ENCODE measurements around the gene ACOT13. TPM values are rescaled to one million over a fixed set of nuclear protein-coding genes. Genes with fewer than 3 reads are reported as not detected.
"Not testable (repeated sequence)": the region's sequence is repeated elsewhere in the genome, so short reads cannot be mapped to it uniquely, and the experiment has no call there.

ACOT13 gene
- polyA plus RNA-seq, 4 donors, result 10.5 to 26.9 (median 16.2) TPM

- H3K27me3 ChIP-seq (ENCODE audit: control insufficient read depth in 3 of 3, insufficient read depth in 3 of 3, low read length in 3 of 3), result no peaks in the 10 kb centered on the region
- H3K27ac ChIP-seq (ENCODE audit: low read depth in 1 of 3, low read length in 2 of 3), result no peak overlapping the region
- DNase-seq (no peak), FAIRE-seq (no peak)
- H3K9me3 ChIP-seq (ENCODE audit: control insufficient read depth in 2 of 2, insufficient read depth in 1 of 2, low read depth in 1 of 2, low read length in 1 of 2), result no peaks in the 10 kb centered on the region
- 58 to 80% (median 62%) methylated on average over 1 of the region's 1 CpG for WGBS, 3 donors
- no peak overlapping the region for H3K4me3 ChIP-seq (ENCODE audit: low read depth in 1 of 3, low read length in 3 of 3)
- peaks cover 0 to 14% (median 0%) of the 10 kb centered on the region in 3 donors for H3K4me1 ChIP-seq (ENCODE audit: control insufficient read depth in 3 of 3, insufficient read depth in 2 of 3, low read depth in 1 of 3, low read length in 2 of 3)
- no peaks in the 10 kb centered on the region for H3K36me3 ChIP-seq (ENCODE audit: control insufficient read depth in 3 of 3, insufficient read depth in 2 of 3, low read depth in 1 of 3, low read length in 3 of 3)
These were observed 23.7 kb downstream of the ACOT13 start for GRCh38 chr6:24690593-24690992.

- H3K4me3 ChIP-seq (ENCODE audit: low read depth in 1 of 3, low read length in 3 of 3), result no peak overlapping the region
- no peak overlapping the region for H3K27ac ChIP-seq (ENCODE audit: low read depth in 1 of 3, low read length in 2 of 3)
- H3K27me3 ChIP-seq (ENCODE audit: control insufficient read depth in 3 of 3, insufficient read depth in 3 of 3, low read length in 3 of 3), result no peaks in the 10 kb centered on the region
- H3K4me1 ChIP-seq (ENCODE audit: control insufficient read depth in 3 of 3, insufficient read depth in 2 of 3, low read depth in 1 of 3, low read length in 2 of 3), result peaks cover 0 to 14% (median 0%) of the 10 kb centered on the region in 3 donors
- H3K9me3 ChIP-seq (ENCODE audit: control insufficient read depth in 2 of 2, insufficient read depth in 1 of 2, low read depth in 1 of 2, low read length in 1 of 2), result no peaks in the 10 kb centered on the region
- no peak for FAIRE-seq
- no peak for DNase-seq
- 78 to 85% (median 83%) methylated on average over 3 of the region's 3 CpGs for WGBS, 3 donors
- H3K36me3 ChIP-seq (ENCODE audit: control insufficient read depth in 3 of 3, insufficient read depth in 2 of 3, low read depth in 1 of 3, low read length in 3 of 3), result no peaks in the 10 kb centered on the region
These were observed 24.7 kb downstream of the ACOT13 start for GRCh38 chr6:24691550-24691949.

- DNase-seq (no peak), FAIRE-seq (no peak)
- Histone ChIP-seq H3K36me3 (ENCODE audit: control insufficient read depth in 3 of 3, insufficient read depth in 2 of 3, low read depth in 1 of 3, low read length in 3 of 3) (no peaks in the 10 kb centered on the region), H3K4me1 (ENCODE audit: control insufficient read depth in 3 of 3, insufficient read depth in 2 of 3, low read depth in 1 of 3, low read length in 2 of 3) (peaks cover 0 to 14% (median 0%) of the 10 kb centered on the region in 3 donors), H3K27me3 (ENCODE audit: control insufficient read depth in 3 of 3, insufficient read depth in 3 of 3, low read length in 3 of 3) (no peaks in the 10 kb centered on the region), H3K27ac (ENCODE audit: low read depth in 1 of 3, low read length in 2 of 3) (no peak overlapping the region), H3K9me3 (ENCODE audit: control insufficient read depth in 2 of 2, insufficient read depth in 1 of 2, low read depth in 1 of 2, low read length in 1 of 2) (no peaks in the 10 kb centered on the region), H3K4me3 (ENCODE audit: low read depth in 1 of 3, low read length in 3 of 3) (no peak overlapping the region)
- WGBS, 3 donors, result 64 to 83% (median 82%) methylated on average over 4 of the region's 4 CpGs
These were observed 25.1 kb downstream of the ACOT13 start for GRCh38 chr6:24692003-24692402.

GRCh38 chr6:24692415-24692814 lies 25.5 kb downstream of the ACOT13 start:
- FAIRE-seq (no peak), DNase-seq (no peak)
- 84 to 93% (median 93%) methylated on average over 3 of the region's 3 CpGs for WGBS, 3 donors
- H3K36me3 ChIP-seq (ENCODE audit: control insufficient read depth in 3 of 3, insufficient read depth in 2 of 3, low read depth in 1 of 3, low read length in 3 of 3), result no peaks in the 10 kb centered on the region
- no peak overlapping the region for H3K27ac ChIP-seq (ENCODE audit: low read depth in 1 of 3, low read length in 2 of 3)
- no peaks in the 10 kb centered on the region for H3K27me3 ChIP-seq (ENCODE audit: control insufficient read depth in 3 of 3, insufficient read depth in 3 of 3, low read length in 3 of 3)
- H3K9me3 ChIP-seq (ENCODE audit: control insufficient read depth in 2 of 2, insufficient read depth in 1 of 2, low read depth in 1 of 2, low read length in 1 of 2), result no peaks in the 10 kb centered on the region
- no peak overlapping the region for H3K4me3 ChIP-seq (ENCODE audit: low read depth in 1 of 3, low read length in 3 of 3)
- peaks cover 0 to 14% (median 0%) of the 10 kb centered on the region in 3 donors for H3K4me1 ChIP-seq (ENCODE audit: control insufficient read depth in 3 of 3, insufficient read depth in 2 of 3, low read depth in 1 of 3, low read length in 2 of 3)

GRCh38 chr6:24692848-24693592 lies 26.1 kb downstream of the ACOT13 start:
- Histone ChIP-seq H3K36me3 (ENCODE audit: control insufficient read depth in 3 of 3, insufficient read depth in 2 of 3, low read depth in 1 of 3, low read length in 3 of 3) (no peaks in the 10 kb centered on the region), H3K4me1 (ENCODE audit: control insufficient read depth in 3 of 3, insufficient read depth in 2 of 3, low read depth in 1 of 3, low read length in 2 of 3) (peaks cover 0 to 14% (median 0%) of the 10 kb centered on the region in 3 donors), H3K4me3 (ENCODE audit: low read depth in 1 of 3, low read length in 3 of 3) (no peak overlapping the region), H3K9me3 (ENCODE audit: control insufficient read depth in 2 of 2, insufficient read depth in 1 of 2, low read depth in 1 of 2, low read length in 1 of 2) (no peaks in the 10 kb centered on the region), H3K27me3 (ENCODE audit: control insufficient read depth in 3 of 3, insufficient read depth in 3 of 3, low read length in 3 of 3) (no peaks in the 10 kb centered on the region), H3K27ac (ENCODE audit: low read depth in 1 of 3, low read length in 2 of 3) (no peak overlapping the region)
- no peak for DNase-seq
- FAIRE-seq, result no peak
- WGBS, 3 donors, result 87 to 91% (median 90%) methylated on average over 2 of the region's 2 CpGs

- H3K27me3 ChIP-seq (ENCODE audit: control insufficient read depth in 3 of 3, insufficient read depth in 3 of 3, low read length in 3 of 3), result no peaks in the 10 kb centered on the region
- no peaks in the 10 kb centered on the region for H3K9me3 ChIP-seq (ENCODE audit: control insufficient read depth in 2 of 2, insufficient read depth in 1 of 2, low read depth in 1 of 2, low read length in 1 of 2)
- FAIRE-seq (no peak), DNase-seq (no peak)
- WGBS, 3 donors, result 85 to 94% (median 92%) methylated on average over 1 of the region's 1 CpG
- peaks cover 0 to 14% (median 0%) of the 10 kb centered on the region in 3 donors for H3K4me1 ChIP-seq (ENCODE audit: control insufficient read depth in 3 of 3, insufficient read depth in 2 of 3, low read depth in 1 of 3, low read length in 2 of 3)
- no peak overlapping the region for H3K27ac ChIP-seq (ENCODE audit: low read depth in 1 of 3, low read length in 2 of 3)
- peaks cover 0 to 4% (median 0%) of the 10 kb centered on the region in 3 donors for H3K36me3 ChIP-seq (ENCODE audit: control insufficient read depth in 3 of 3, insufficient read depth in 2 of 3, low read depth in 1 of 3, low read length in 3 of 3)
- no peak overlapping the region for H3K4me3 ChIP-seq (ENCODE audit: low read depth in 1 of 3, low read length in 3 of 3)
These were observed 27.3 kb downstream of the ACOT13 start for GRCh38 chr6:24694198-24694597.

GRCh38 chr6:24695635-24696034 lies 28.8 kb downstream of the ACOT13 start:
- not testable (repeated sequence) for H3K27me3 ChIP-seq (ENCODE audit: control insufficient read depth in 3 of 3, insufficient read depth in 3 of 3, low read length in 3 of 3); H3K36me3 ChIP-seq (ENCODE audit: control insufficient read depth in 3 of 3, insufficient read depth in 2 of 3, low read depth in 1 of 3, low read length in 3 of 3); H3K27ac ChIP-seq (ENCODE audit: low read depth in 1 of 3, low read length in 2 of 3); H3K9me3 ChIP-seq (ENCODE audit: control insufficient read depth in 2 of 2, insufficient read depth in 1 of 2, low read depth in 1 of 2, low read length in 1 of 2); FAIRE-seq; H3K4me3 ChIP-seq (ENCODE audit: low read depth in 1 of 3, low read length in 3 of 3)
- peaks cover 0 to 13% (median 0%) of the 10 kb centered on the region in 3 donors for H3K4me1 ChIP-seq (ENCODE audit: control insufficient read depth in 3 of 3, insufficient read depth in 2 of 3, low read depth in 1 of 3, low read length in 2 of 3)
- peak; percentile 64 to 69 for DNase-seq
- 23 to 32% (median 25%) methylated on average over 8 of the region's 8 CpGs for WGBS, 3 donors

- no peak for DNase-seq
- FAIRE-seq, result no peak
- Histone ChIP-seq H3K4me1 (ENCODE audit: control insufficient read depth in 3 of 3, insufficient read depth in 2 of 3, low read depth in 1 of 3, low read length in 2 of 3) (peaks cover 0 to 8% (median 0%) of the 10 kb centered on the region in 3 donors), H3K27ac (ENCODE audit: low read depth in 1 of 3, low read length in 2 of 3) (no peak overlapping the region), H3K36me3 (ENCODE audit: control insufficient read depth in 3 of 3, insufficient read depth in 2 of 3, low read depth in 1 of 3, low read length in 3 of 3) (peaks cover 0 to 4% (median 1%) of the 10 kb centered on the region in 3 donors), H3K27me3 (ENCODE audit: control insufficient read depth in 3 of 3, insufficient read depth in 3 of 3, low read length in 3 of 3) (no peaks in the 10 kb centered on the region), H3K4me3 (ENCODE audit: low read depth in 1 of 3, low read length in 3 of 3) (no peak overlapping the region), H3K9me3 (ENCODE audit: control insufficient read depth in 2 of 2, insufficient read depth in 1 of 2, low read depth in 1 of 2, low read length in 1 of 2) (no peaks in the 10 kb centered on the region)
- 91 to 95% (median 94%) methylated on average over 2 of the region's 2 CpGs for WGBS, 3 donors
These were observed 29.2 kb downstream of the ACOT13 start for GRCh38 chr6:24696097-24696496.
